GM21515 (cell line): Measurements from ENCODE around the gene KRT81.
"Not testable (repeated sequence)": the region's sequence is repeated elsewhere in the genome, so short reads cannot be mapped to it uniquely, and the experiment has no call there.

ENCODE experiments used
- ATAC-seq: cut with Tn5 transposase; IDR thresholded peaks from one replicate; pipeline ENCODE4 v1.9.1; 2021; ENCODE audit not compliant: unreplicated experiment

KRT81 gene

GRCh38 chr12:52255926-52256583 is 35.3 kb downstream of the KRT81 start:
- no peak for ATAC-seq

GRCh38 chr12:52254965-52255751 is 36.2 kb downstream of the KRT81 start:
- no peak for ATAC-seq

GRCh38 chr12:52254180-52254964 is 37.0 kb downstream of the KRT81 start:
- ATAC-seq: no peak

GRCh38 chr12:52253391-52254179 is 37.7 kb downstream of the KRT81 start:
- ATAC-seq: no peak

DNA sequence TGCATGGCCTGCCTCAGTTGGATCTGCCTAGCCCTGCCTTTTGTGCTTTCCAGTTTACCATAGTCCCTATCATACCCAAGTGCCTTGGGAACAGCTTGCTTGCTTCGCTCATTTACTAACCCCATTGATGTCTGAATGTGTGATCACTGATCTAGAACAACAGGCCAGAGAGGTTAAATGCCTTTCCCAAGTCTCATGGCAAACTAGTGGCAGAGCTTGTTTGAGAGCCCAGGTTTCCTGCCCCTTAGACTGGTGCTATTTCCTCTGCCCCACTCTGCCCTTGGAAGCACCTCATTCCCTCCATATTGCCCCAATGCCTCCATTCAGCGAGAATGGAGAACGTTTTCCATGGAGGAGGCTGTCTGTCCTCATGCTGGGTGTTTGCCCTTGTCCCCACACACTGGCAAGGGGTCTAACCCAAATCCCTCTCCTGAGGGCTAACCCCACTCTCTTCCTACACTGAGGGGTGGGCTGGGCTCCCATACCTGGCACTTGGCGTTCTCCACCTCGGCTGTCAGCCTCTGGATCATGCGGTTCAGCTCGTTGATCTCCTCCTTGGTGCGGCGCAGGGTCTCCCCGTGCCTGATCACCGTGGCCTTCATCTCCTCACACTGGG is 38.5 kb downstream of the KRT81 start:
- ATAC-seq: no peak

- not testable (repeated sequence) for ATAC-seq
These were observed 39.1 kb downstream of the KRT81 start for GRCh38 chr12:52252175-52252615.

DNA sequence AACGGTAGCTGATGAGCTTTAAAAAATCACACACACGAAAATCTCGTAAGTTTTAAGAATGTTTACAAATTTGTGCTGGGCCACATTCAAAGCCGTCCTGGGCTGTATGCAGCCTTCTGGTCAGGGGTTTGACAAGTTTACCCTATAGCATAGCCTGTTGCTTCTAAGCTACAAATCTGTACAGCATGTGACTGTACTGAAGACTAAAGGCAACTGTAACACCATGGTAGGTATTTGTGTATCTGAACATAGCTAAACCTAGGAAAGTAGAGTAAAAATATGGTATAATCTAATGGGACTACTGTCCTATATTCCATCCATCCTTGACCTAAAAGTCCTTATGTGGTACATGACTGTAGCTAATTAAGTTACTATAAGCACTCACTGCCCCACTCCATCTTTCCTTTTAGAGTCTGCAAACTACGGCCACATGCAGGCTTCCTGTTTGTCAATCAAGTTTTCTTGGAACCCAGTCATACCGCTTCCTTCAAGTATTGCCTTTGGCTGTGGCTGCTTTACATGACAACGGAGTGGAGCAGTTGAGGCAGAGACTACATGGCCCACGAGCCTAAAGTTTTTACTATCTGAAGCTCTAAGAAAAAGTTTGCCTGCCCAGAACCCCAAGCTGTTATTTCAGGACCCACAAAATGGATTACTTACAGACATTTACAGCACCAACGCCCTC is 39.8 kb downstream of the KRT81 start:
- ATAC-seq: no peak

DNA sequence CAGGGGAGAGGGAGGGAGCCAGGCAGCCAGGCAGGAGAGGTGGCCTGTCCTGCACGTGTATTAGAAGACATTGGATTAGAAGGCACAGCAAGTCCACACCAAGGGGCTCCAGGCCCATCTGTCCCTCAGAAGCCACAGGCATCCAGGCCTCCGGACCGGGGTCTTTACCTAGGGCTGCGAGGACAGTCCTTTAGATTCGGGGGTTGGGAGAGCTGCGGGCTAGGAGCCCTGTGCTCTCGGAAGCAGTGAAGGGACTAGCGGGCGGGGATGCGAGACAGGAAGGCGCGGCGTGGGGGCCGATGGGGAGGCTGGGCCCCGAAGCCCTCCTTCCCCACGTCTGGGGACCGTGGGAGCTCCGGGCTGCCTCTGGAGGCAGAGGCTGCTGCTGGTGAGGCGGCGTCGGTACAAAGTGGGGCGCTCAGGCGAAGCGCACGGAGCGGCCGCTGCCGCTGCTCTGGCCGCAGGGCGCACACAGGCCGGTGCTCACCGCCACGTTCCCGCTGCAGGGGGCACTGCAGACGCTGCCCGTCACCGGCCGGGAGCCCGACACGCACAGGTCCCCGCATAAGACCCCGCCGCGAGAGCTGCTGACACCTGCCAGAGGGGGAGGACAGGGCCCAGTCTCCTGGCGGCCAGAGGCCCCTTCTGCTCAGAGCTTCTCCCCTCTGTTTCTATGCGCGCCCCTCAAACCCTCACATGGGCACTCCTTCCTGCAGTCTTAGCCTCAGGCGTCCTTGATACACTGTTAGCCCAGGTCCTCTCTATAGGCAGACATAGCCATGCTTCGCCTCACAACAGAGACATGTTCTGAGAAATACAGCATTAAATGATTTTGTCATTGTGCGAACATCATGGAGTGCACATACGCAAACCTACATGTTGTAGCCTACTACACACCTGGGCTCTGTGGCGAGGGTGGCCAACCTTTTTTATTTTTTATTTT is 41.0 kb downstream of the KRT81 start:
- no peak for ATAC-seq

DNA sequence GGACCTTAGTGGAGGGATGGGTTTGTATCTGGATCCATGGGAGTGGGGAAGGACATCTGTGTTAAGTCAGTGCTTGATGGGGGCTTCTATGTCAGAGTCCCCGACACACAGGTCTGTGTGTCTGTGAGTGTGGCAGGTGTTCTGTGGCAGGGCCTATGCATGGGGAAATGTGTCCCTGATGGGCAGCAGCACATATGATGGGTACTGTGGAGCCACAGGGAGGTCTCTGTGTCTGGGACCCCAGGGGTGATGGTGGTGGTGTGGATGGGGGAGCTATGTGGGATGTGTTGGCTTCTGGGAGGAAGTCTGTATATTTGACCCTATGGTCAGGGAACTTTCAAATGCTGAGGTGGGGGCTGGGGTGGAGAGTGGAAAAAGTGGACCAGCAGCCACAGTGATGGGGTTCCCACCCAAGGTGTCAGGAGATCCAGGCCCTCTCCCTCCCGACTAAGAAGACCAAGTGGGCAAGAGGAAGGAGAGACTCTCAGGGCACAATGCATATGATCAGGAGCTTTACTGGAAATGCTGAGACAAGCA is 41.8 kb downstream of the KRT81 start:
- no peak for ATAC-seq

DNA sequence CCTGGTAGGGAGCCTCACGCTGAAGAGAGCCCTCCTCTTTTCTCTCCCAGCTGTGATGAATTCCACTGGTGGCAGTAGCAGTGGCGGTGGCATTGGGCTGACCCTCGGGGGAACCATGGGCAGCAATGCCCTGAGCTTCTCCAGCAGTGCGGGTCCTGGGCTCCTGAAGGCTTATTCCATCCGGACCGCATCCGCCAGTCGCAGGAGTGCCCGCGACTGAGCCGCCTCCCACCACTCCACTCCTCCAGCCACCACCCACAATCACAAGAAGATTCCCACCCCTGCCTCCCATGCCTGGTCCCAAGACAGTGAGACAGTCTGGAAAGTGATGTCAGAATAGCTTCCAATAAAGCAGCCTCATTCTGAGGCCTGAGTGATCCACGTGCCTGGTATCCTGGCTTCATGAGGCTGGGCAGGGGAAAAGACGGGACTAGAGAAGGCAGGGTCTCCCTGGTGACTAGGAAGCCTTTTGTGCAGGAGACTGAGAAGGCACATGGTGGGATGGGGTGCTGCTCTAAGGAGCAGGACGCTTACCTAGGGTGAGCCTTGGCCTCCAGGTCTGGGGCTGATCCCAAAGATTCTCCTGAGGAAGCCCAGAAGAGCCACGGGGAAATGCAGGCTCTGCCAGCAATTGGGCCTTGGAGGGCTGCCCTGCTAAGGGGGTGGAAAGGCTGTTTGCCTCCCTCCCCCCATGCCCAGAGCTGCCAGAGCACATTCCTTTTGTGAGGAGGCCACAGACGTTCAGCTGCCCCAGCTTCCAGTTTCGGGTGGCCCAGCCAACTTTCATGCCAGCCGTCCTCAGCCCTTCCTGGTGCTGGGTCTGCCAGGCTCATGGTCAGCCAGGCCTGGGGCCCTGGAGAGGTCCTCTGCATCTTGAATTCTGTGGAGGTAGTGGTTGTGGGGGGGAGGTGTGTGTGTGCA is 42.5 kb downstream of the KRT81 start:
- no peak for ATAC-seq

DNA sequence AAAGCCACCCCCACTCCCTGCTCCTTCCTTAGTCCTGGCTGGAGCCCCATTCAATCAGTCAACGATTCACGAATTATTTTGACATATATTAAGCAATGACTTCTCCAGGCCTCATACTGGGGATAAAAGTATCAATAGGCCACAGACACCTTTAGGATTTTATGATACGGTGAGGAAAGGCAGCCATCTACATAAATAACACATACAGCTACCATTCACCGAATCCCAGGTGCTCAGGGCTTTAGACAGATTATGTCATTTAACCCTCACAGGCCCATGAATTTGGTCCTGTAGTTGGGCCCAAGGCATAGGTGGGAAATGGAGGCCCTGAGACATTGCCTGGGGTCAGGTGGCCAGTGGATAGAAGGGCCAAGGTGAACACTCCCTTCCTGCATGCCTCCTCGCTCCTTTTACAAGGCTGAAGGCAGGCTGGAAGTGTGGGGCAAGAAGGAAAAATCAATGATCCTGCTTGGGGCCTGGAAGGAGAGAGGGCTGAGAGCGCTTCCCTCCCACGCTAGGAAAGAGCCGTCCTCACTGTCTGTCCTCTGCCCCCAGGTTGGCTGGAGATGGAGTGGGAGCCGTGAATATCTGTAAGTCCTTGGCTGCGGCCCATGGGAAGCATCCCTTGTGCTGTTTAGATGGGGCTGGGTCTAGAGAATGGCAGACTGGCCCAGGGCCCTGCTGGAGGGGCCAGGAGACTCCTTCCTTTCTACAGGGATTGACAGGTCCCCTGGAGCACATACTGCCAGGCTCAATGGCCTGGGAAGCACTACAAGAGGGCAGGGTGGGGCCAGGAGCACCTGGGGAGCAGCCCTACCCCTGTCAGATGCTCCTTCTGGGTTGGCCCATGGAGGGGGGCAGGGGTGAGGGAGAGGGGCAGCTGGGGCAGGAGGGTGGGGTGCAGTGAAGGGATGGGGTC is 43.5 kb downstream of the KRT81 start:
- no peak for ATAC-seq

DNA sequence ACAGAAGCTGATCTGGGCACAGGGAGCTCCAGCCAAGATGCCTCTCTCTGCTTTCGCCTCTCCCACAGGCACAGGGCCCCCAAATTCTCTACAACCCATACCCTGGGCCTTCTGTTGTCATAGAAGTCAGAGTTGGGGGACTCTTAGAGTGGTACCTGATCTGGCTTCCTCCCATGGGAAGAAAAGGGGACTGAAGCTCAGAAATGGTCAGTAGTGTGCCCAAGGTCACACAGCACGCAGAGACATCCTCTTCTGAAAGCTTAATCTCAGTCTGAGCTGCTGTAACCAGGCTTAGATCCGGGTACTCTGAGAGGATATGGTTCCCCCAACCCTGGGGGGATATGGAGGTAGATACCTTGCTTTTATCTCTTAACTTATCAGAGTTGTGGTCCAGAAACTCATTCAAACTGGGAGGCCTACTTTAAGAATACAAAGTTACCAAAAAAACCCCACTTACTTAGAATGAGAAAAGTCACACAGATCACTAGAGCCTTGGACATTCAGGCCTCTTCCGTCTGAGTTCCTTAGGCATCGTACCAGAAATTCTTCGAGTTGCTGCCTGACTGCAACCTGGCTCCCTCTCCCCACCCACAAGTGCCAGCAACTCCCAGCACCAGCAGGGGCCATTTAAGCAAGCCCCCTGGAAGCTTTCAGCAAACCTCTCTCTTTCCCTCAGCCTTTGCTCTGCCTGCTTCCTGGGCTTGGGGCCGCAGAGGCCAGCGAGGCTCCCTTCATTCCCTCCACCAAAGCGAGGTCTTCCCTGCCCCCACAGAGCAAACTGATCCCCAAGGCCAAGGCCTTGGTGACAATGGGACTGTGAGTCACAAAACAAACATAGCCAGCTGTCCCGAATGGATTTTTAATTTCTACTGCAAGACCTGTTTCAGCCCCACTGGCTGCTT is 44.4 kb downstream of the KRT81 start:
- ATAC-seq: no peak

GRCh38 chr12:52245962-52246569 is 45.3 kb downstream of the KRT81 start:
- ATAC-seq: no peak

DNA sequence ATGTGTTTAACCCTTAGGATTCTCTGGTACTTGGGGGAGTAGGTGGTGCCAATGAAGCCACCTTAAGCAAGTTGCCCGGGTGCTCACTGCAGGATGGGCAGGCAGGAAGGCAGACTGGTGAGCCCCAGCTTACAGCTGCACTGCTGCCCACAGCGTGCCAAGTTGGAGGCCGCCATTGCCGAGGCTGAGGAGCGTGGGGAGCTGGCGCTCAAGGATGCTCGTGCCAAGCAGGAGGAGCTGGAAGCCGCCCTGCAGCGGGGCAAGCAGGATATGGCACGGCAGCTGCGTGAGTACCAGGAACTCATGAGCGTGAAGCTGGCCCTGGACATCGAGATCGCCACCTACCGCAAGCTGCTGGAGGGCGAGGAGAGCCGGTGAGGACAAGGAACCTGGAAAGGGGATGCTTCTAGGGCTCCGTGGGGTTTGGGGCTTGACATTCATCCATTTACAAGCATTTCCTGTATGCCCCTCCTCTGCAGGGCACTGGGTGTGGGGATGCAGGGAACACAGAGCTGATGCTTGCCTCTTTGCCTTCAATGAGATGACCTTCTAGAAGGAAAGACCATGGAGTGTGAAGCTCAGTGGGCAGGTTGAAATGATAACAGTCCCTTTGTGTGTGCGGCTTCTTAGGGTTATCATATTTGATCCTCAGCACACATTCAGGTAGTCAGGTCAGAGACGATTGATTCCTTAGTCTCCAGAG is 45.9 kb downstream of the KRT81 start:
- no peak for ATAC-seq
